ENCODE results near the gene UVRAG.

The UVRAG gene

GRCh38 chr11:75814677-75815344 is at the start of gene UVRAG:
Gene UVRAG (plus strand): TSS chr11:75815210. CDS start chr11:75815408, 198 bp downstream.
- DNase-seq (ENCODE audit: low spot score), result peak; percentile 99

GRCh38 chr11:75766443-75767227 is 48.4 kb upstream of the UVRAG start:
- no peak for DNase-seq (ENCODE audit: low spot score)

GRCh38 chr11:75767228-75767572 is 47.8 kb upstream of the UVRAG start:
- no peak for DNase-seq (ENCODE audit: low spot score)

- DNase-seq (ENCODE audit: low spot score), result no peak
These were observed 47.3 kb upstream of the UVRAG start for GRCh38 chr11:75767793-75768111.

- peak; percentile 62 for DNase-seq (ENCODE audit: low spot score)
These were observed 46.7 kb upstream of the UVRAG start, which contains the start of gene DGAT2 for GRCh38 chr11:75768112-75768908. Gene DGAT2 (plus strand): TSS chr11:75768778. CDS start chr11:75768992, 214 bp downstream.

GRCh38 chr11:75768909-75769771 is 45.9 kb upstream of the UVRAG start:
- DNase-seq (ENCODE audit: low spot score), result no peak

- no peak for DNase-seq (ENCODE audit: low spot score)
These were observed 44.9 kb upstream of the UVRAG start for GRCh38 chr11:75770102-75770501.

- DNase-seq (ENCODE audit: low spot score), result no peak
These were observed 43.2 kb upstream of the UVRAG start for GRCh38 chr11:75771646-75772410.

GRCh38 chr11:75773595-75774353 is 41.2 kb upstream of the UVRAG start:
- DNase-seq (ENCODE audit: low spot score), result no peak

GRCh38 chr11:75775056-75775455 is 40.0 kb upstream of the UVRAG start:
- no peak for DNase-seq (ENCODE audit: low spot score)

GRCh38 chr11:75776546-75776945 is 38.5 kb upstream of the UVRAG start:
- no peak for DNase-seq (ENCODE audit: low spot score)

- no peak for DNase-seq (ENCODE audit: low spot score)
These were observed 37.4 kb upstream of the UVRAG start for GRCh38 chr11:75777461-75778110.

- DNase-seq (ENCODE audit: low spot score), result no peak
These were observed 36.0 kb upstream of the UVRAG start for GRCh38 chr11:75778962-75779361.

GRCh38 chr11:75779960-75780359 is 35.0 kb upstream of the UVRAG start:
- no peak for DNase-seq (ENCODE audit: low spot score)

GRCh38 chr11:75780888-75781287 is 34.1 kb upstream of the UVRAG start:
- no peak for DNase-seq (ENCODE audit: low spot score)

- no peak for DNase-seq (ENCODE audit: low spot score)
These were observed 33.7 kb upstream of the UVRAG start for GRCh38 chr11:75781296-75781695.

GRCh38 chr11:75781831-75782230 is 33.2 kb upstream of the UVRAG start:
- DNase-seq (ENCODE audit: low spot score), result no peak

- DNase-seq (ENCODE audit: low spot score), result no peak
These were observed 32.3 kb upstream of the UVRAG start for GRCh38 chr11:75782540-75783263.

GRCh38 chr11:75783416-75784084 is 31.5 kb upstream of the UVRAG start:
- DNase-seq (ENCODE audit: low spot score), result no peak
